DOHH2 (cell line): Measurements from ENCODE around the gene KRT15.

Experiments
- EZH2phosphoT487 ChIP-seq: fragments of 200-600 bp; sonication (generic); IDR thresholded peaks from 2 replicates; pipeline ENCODE4 v1.6.1; 2017; ENCODE audit warnings: borderline replicate concordance, mild to moderate bottlenecking, antibody characterized with exemption, low read length, moderate library complexity, mixed read lengths
- TF ChIP-seq, protein P1 (sequence below): fragments of 200-600 bp; sonication (generic); IDR thresholded peaks from one replicate; pipeline ENCODE4 v1.5.1; 2014; ENCODE audit warnings: antibody characterized with exemption, mild to moderate bottlenecking, low read depth, low read length; ENCODE audit not compliant: poor library complexity, severe bottlenecking

- TF ChIP-seq, protein P1, sequence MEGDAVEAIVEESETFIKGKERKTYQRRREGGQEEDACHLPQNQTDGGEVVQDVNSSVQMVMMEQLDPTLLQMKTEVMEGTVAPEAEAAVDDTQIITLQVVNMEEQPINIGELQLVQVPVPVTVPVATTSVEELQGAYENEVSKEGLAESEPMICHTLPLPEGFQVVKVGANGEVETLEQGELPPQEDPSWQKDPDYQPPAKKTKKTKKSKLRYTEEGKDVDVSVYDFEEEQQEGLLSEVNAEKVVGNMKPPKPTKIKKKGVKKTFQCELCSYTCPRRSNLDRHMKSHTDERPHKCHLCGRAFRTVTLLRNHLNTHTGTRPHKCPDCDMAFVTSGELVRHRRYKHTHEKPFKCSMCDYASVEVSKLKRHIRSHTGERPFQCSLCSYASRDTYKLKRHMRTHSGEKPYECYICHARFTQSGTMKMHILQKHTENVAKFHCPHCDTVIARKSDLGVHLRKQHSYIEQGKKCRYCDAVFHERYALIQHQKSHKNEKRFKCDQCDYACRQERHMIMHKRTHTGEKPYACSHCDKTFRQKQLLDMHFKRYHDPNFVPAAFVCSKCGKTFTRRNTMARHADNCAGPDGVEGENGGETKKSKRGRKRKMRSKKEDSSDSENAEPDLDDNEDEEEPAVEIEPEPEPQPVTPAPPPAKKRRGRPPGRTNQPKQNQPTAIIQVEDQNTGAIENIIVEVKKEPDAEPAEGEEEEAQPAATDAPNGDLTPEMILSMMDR = no peak
- no peak for TF ChIP-seq EZH2phosphoT487
Measured at GRCh38 chr17:41551365-41551764, 32.7 kb upstream of the KRT15 start.
